ENCODE results near the gene PRIM2.
"Not testable (repeated sequence)": the region's sequence is repeated elsewhere in the genome, so short reads cannot be mapped to it uniquely, and the experiment has no call there.

Gene PRIM2

DNA sequence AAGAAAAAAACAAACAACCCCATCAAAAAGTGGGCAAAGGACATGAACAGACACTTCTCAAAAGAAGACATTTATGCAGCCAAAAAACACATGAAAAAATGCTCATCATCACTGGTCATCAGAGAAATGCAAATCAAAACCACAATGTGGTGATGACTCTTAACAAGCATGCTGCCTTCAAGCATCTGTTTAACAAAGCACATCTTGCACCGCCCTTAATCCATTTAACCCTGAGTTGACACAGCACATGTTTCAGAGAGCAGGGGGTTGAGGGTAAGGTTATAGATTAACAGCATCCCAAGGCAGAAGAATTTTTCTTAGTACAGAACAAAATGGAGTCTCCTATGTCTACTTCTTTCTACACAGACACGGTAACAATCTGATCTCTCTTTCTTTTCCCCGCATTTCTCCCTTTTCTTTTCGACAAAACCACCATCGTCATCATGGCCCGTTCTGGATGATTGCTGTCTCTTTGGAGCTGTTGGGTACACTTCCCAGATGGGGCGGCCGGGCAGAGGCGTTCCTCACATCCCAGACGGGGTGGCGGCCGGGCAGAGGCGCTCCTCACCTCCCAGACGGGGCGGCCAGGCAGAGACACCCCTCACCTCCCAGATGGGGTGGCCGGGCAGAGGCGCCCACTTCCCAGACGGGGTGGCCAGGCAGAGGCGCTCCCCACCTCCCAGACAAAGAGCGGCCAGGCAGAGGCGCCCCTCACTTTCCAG, 7.2 kb upstream of the PRIM2 start:
- not testable (repeated sequence) for DNase-seq (ENCODE audit: low spot score)

DNA sequence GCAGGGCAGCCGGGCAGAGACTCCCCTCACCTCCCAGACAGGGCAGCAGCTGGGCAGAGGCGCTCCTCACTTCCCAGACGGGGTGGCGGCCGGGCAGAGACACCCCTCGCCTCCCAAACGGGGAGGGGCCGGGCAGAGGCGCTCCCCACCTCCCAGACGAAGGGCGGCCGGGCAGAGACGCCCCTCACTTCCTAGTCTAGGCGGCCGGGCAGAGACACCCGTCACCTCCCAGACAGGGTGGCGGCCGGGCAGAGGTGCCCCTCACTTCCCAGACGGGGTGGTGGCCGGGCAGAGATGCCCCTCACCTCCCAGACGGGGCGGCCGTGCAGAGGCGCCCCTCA, 6.6 kb upstream of the PRIM2 start:
- no peak for DNase-seq (ENCODE audit: low spot score)

DNA sequence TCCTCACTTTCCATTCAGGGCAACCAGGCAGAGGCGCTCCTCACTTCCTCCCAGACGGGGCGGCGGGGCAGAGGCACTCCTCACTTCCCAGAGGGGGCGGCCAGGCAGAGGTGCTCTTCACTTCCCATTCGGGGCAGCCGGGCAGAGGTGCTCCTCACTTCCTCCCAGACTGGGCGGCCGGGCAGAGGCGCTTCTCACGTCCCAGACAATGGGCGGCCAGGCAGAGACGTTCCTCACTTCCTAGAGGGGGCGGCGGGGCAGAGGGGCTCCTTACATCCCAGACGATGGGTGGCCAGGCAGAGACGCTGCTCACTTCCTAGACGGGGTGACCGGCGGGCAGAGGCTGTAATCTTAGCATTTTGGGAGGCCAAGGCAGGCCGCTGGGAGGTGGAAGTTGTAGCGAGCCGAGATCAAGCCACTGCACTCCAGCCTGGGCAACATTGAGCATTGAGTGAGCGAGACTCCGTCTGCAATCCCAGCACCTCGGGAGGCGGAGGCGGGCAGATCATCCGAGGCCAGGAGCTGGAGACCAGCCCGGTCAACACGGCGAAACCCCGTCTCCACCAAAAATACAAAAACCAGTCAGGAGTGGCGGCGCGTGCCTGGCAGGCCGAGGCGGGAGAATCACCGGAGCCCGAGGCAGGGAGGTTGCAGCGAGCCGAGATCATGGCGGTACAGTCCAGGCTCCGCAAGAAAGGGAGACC, 6.0 kb upstream of the PRIM2 start:
- DNase-seq (ENCODE audit: low spot score) = not testable (repeated sequence)

DNA sequence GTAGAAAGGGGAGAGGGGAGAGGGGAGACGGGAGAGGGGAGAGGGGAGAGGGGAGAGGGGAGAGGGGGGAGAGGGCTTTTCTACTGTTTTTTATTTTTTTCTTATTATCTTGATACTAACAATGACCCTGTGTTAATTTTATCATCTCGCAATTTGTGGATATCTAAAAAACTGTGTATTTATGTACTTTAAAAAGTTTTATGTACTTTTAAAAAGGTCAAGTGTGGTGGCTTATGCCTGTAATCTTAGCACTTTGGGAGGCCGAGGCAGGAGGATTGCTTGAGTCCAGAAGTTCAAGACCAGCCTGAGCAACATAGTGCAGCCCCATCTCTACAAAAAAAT, 5.5 kb upstream of the PRIM2 start:
- DNase-seq (ENCODE audit: low spot score) = no peak

DNA sequence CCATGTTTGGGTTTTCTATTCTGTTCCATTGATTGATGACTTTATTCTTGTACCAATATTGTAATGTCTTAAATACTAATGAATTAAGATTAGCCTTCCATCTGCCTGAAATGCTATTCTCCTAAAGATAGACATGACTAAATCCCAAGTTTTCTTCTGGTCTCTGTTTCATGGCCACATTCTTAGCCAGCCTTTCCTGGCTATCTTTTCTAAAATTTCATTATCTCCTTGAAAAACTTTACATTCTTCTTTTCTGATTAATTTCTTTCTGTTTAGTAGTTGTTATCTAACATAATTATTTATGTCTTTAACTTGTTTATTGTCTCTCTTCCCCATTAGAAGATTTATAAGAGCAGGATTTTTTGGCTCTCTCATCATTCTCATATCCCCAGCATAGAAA, 4.4 kb upstream of the PRIM2 start:
- no peak for DNase-seq (ENCODE audit: low spot score)

DNA sequence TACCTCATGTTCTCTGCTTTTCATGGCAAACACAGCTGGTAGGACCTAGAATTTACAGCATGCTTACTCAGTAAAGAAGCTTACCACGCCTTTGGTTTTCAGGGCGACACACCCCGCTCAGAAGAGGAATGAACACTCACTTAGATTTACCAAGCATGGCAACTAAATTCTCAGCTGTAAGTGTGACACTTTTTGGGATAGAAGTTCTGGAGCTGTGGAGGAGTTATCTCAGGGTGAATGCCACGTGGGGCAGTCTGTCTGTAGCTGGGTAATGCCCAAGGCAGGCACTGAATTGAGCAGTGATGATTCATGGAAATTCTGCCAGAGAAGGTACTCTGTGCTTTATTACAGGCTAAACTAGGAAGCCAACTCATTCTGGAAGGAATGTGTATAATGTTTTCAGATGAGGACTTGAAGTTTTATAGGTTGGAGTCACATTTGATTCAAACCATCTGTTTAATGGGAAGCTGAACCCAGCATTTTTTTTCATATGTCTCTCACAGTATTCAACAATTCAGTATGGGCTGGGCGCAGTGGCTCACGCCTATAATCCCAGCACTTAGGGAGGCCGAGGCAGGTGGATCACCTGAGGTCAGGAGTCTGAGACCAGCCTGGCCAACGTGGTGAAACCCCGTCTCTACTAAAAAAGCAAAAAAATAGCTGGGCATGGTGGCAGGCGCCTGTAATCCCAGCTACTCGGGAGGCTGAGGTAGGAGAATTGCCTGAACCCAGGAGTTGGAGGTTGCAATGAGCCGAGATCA, 3.5 kb upstream of the PRIM2 start:
- no peak for DNase-seq (ENCODE audit: low spot score)

DNA sequence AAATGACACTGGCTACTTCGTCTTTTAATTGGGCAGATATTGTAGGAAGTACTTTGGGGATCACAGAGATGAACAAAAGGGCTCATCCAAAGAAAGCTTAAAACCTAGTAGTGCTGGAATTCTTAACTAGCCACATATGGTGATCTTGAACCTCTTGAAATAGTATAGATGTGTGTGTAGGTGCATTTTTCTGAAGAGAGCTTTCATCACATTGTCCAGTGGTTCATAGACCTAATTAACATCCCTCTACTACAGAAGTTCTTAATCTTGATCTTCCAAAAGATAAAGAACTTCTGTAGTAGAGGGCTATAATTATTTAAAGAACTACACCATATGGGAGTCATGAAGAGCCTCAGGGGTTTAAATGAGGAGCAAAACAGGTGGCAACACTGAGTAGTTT, 2.3 kb upstream of the PRIM2 start:
- no peak for DNase-seq (ENCODE audit: low spot score)

DNA sequence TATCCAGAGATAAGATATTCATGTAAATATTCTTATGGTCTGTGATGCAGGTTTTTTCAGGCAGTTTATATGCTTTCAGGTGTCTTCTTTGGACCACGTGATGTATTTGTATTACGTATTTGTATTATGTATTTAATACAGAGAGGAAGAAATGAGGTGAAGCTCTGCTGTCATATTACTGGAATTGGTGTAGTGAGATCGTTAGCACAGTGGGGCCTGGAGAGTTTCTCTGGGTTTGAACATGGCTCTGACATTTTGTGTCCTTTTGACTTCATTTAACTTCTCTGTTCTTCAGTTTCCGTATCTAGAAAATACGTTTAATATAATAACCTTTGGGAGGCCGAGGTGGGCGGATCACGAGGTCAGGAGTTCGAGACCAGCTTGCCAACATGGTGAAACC, 1.6 kb upstream of the PRIM2 start:
- no peak for DNase-seq (ENCODE audit: low spot score)

DNA sequence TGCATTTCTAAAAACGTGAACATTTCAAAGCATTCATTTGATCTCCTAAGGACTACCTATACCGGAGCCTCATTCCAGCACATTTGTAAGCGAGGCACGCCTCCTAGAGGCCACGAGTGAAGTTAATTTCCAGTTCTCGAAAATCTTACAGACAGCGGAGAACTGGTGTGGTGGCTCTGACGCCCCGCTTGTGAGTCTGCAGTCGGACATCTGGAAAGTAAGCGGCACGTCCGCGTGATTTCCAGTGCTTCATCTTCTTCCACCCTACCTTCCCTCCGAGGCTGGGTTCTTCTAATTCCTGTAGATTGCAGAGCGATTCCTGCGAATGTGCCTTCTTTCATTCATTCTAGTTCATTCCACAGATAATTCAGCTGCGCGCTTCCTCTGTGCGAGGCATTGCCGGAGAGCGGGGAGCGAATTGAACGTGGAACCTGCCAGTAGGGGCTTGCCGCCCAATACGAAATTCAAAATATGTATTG, 810 bp upstream of the PRIM2 start:
- DNase-seq (ENCODE audit: low spot score) = peak; percentile 95

DNA sequence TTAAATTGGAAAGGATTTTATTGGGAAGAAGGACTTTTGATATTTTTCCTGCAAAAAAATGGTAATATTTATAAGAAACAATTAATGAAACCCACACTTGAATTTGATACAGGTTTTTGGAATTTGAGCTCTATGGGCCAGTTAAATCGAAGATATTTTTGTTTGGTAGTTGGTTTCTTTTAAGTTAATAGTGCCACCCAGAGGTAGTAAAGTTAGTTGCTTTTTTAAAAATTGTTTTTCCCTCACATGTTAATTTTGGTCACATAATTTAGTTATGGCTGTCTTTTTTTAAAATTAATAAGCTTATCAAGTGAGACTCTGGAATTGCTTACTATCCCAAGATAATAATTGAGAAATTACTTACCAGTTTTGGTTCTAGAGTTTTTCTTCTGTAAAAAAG, 7.1 kb downstream of the PRIM2 start:
- DNase-seq (ENCODE audit: low spot score) = peak; percentile 27

DNA sequence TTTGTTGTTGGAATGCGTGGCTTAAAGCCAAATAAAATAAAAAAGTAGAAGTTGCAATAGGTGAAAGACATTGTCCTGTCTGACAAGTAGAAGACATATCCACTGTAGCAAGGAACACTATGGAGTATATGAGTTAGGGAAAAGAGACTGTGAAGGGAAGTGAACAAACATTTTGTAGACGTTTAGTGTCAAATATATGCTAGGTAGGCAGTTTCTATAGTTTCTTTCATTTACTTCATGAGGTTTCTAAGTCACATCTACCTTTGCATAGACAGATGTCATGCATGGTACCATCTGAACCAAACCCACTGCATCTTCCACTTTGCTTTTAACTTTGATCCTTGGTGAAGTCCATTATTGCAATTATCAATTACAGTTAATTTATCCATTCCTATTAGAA, 9.9 kb downstream of the PRIM2 start:
- DNase-seq (ENCODE audit: low spot score) = no peak

DNA sequence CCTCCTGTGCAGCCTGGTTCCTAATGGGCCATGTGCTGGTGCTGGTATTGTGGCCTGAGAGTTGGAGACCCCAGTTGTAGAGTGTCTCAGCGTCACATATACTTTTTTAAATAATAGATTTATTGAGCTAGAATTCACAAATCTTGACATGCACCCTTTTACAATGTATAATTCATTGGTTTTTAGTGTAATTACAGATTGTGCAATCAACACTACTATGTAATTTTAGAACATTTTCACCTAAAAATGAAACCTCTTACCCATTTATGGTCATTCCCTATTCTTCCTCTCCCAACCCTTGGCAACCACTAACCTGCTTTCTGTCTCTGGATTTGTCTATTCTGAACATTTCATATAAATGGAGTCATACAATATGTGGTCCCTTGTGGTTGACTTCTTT, 10.6 kb downstream of the PRIM2 start:
- no peak for DNase-seq (ENCODE audit: low spot score)

DNA sequence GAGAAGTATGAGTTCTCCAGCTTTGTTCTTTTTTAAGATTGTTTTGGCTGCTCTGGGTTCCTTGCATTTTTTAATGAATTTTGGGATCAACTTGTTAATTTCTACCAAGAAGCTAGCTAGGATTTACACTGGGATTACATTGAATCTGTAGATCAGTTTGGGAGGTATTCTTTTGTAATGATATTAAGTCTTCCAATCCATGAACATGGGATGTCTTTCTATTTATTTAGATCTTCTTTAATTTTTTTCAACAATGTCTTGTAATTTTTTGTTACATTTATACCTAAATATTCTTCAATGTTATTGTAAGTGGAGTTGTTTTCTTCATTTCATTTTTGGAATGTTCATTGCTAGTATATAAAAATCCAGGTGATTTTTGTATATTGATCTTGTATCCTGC, 12.5 kb downstream of the PRIM2 start:
- DNase-seq (ENCODE audit: low spot score) = no peak

DNA sequence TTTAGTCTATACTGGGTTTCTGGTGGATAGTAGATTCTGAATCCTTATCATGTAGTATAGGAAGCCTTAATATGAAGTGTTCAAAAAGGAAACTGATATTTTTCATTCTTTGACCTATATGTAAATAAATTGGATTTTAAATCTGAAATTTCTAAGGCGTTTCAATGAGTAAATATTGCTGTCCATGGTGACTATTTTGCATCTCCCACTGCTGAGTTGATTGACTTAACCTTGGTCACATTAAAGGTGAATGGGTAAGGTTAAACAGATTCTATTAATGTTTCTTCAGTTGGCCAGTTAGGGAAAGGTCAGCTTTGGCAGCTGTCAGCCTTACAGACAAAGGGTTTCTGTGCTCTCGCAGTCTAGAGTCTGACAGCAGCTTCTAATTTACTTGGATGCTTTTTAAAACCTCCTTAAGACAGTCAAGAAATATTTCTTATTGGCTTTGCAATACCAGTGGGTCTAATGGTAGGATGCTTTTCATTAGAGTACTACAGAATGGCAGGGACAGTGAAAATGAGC, 24.8 kb downstream of the PRIM2 start:
- DNase-seq (ENCODE audit: low spot score) = no peak

DNA sequence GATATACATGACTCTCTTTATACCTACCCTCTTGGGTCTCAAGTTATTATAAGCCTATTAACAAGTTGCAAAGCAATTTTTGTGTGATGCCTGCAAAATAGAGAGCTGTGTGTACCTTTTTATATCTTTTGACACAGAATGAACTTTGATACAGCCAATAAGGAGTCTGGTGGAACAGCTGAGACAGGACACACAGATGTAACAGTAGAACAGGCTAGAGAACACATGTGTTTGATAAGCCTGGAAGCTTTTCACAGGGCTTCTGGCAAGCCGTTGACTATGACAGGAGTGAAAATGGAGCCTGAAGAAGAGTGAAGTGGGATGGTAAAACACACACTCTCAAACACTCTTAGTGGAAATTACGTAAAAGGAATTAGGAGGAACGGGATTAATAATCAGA, 25.9 kb downstream of the PRIM2 start:
- DNase-seq (ENCODE audit: low spot score) = not testable (repeated sequence)

DNA sequence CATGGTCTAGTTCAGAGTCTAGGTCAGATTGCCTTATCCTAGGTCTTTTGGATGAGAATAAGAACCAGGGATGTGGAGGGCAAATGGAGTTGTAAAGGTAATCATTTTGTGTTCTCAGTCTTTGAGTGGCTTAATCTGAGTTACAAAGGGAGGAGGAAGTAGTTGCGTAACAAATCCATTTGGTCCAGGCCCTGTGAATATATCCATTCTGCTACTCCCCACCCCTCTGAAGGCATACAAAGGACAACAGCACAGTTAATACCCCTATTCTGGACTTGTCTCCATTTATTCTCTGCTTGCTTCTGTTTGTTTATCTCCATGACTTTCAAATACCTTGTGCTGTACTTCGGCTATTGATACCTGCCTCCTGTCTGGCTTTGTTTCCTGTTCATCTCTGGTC, 29.3 kb downstream of the PRIM2 start:
- DNase-seq (ENCODE audit: low spot score) = not testable (repeated sequence)

DNA sequence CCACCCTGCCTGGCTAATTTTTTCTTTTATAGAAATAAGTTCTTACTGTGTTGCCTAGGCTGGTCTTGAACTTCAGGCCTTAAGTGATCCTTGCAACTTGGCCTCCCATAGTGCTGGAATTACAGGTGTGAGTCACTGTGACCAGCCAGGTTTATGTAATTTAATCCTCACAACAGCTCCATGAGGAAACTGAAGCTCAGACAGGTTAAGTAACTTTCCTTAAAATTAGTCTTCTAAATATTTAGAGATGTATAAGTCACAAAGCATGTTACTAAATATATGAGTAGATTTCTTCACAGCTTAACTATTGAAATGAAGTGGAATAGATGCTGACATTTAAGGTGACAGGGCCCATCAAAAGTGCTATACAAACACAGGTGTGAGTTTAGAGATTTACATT, 30.2 kb downstream of the PRIM2 start:
- not testable (repeated sequence) for DNase-seq (ENCODE audit: low spot score)

DNA sequence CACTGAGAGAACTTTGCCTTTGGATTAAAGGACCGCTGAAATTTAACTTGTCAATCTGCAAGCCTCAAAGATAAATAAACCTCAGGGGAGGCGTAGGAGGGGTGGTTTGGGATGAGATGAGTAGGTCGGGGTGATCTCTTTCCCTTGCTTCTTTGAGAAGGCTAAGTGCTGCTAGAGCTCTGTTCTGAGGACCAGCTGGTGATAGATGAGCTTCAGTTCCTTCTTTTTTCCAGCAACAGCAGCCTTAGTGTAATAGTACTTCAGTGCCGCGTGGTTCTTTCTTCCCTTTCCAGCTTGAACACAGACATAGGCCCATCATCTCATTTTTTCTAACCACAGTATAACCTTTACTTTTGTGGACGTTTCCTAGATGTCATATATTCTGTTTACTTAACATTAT, 33.0 kb downstream of the PRIM2 start:
- not testable (repeated sequence) for DNase-seq (ENCODE audit: low spot score)

DNA sequence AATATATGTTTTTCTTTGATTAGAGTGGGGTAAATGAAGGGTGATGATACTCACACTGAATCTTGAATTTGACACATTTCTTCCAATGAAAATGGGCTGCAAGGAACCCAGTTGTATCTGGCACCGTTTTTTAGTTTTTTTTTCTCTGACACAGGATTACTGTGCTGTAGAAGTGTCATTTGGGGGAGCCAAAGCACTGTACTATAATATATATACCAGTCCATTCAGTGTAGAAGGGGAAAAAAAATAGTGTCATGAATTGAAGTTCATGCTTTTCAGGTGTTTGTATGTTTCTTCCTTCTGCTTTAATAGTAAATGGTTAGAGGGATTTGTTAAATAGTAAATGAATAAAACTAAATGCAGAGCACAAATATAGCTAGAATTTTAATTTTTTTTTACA, 35.2 kb downstream of the PRIM2 start:
- not testable (repeated sequence) for DNase-seq (ENCODE audit: low spot score)

DNA sequence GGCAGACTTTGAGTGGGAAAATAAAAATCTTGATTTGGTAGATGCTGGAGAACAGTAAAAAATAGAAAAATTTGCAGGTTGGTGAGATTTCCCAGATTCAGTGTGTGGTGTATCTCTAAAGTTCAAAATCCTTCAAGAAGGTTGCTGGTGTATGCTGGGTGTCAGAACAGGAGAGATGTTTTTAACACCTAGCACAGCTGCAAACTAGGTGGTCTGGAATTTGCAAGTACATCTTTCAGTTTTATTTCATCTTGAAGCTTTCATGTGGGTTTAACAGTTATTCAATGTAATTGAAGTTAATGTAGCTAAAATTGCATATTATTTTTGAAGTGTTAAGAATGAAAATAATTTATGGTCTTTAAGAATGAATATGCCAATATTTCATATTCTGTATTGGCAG, 40.9 kb downstream of the PRIM2 start:
- DNase-seq (ENCODE audit: low spot score) = not testable (repeated sequence)

DNA sequence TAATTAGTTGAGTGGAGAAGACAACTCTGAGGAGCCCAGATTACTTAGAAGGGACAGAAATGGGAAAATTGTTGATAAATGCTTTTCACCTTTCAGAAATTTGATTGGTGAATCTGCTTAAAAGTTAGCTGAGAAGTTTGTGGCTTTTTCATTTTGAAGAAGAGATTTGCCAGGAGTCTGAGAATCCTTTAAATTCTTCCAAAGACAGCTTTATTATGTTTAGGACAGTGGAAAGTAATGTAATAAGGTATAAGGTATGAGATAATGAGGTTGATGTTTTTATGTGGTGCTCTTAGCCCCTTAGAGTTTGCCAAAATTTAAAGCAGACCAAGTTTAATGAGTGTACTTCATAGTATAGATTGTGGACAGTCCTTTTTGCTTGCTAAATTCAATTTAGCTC, 42.3 kb downstream of the PRIM2 start:
- not testable (repeated sequence) for DNase-seq (ENCODE audit: low spot score)

DNA sequence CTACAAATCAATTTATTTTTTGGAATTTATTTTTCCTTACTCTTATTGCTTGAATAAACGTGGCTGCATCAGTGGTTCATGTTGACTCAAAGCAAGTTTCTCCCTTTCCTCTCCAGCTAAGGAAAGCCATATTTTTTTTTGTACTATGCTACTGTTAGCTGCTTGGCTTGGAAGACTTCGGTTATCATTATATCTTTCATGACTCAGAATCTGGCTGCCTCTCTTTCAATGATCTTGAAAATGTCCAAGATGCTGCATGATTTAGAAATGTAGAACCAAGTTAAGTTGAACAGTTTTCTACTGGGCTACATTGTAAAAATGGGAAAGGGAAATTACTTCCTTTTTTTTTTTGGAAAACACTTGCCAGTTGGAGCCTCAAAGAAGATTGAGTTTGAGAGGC, 44.9 kb downstream of the PRIM2 start:
- DNase-seq (ENCODE audit: low spot score) = not testable (repeated sequence)

DNA sequence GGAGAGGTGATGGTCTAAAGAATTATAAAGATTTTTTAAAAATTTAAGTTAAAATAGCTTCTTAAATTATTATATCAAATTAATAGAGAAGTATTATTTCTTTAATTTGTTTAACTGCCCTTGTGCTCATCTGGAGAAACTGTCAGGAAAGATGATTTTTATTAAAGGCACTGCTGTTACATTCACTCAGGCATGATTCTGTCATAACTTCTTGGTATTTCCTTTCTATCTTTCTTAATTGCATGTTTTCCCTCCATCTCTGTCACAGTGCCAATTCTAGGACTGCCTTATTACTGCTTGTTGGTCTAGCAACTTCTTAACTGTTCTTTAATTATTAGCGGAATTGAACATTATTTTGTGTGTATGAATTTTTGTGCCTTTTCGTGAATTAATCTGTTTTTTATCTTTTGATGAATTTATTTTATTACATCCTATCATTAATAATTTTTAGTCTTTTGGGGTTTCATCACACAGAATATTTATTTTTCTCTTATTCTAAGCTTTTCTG, 47.7 kb downstream of the PRIM2 start:
- DNase-seq (ENCODE audit: low spot score) = not testable (repeated sequence)

Data from pons (tissue), 1 donor.